ENCODE measurements around the gene PTPRN2.
"Not testable (repeated sequence)": the region's sequence is repeated elsewhere in the genome, so short reads cannot be mapped to it uniquely, and the experiment has no call there.

DNA sequence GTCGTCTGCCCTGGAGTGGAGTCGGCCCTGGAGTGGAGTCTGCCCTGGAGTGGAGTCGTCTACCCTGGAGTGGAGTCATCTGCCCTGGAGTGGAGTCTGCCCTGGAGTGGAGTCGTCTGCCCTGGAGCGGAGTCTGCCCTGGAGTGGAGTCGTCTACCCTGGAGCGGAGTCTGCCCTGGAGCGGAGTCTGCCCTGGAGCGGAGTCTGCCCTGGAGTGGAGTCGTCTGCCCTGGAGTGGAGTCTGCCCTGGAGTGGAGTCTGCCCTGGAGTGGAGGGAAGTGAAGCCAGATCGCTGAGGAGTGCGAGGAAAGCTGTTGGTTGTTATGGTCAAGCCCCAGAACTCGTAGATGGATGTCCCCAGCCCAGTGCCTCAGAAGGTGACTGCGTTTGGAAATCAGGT is 63.3 kb downstream of the PTPRN2 start:
- TF ChIP-seq POLR2A (IDR thresholded peaks at IDR 0.05; ENCODE audit: low read depth, low read length); POLR2AphosphoS5 (IDR thresholded peaks at IDR 0.05; ENCODE audit: insufficient read depth, low read depth, low read length); EZH2 (IDR thresholded peaks at IDR 0.05; ENCODE audit: borderline replicate concordance, low read depth, low read length, severe bottlenecking); GATA2 (IDR thresholded peaks at IDR 0.05; ENCODE audit: insufficient read depth, insufficient read length, low read depth, low read length); JUN (IDR thresholded peaks at IDR 0.05; ENCODE audit: borderline replicate concordance, insufficient read depth, insufficient read length, low read depth); FOS (IDR thresholded peaks at IDR 0.05; ENCODE audit: borderline replicate concordance, insufficient read depth, low read length); MYC (IDR thresholded peaks at IDR 0.05; ENCODE audit: low read depth, low read length): not testable (repeated sequence)
- TF ChIP-seq, protein P1, sequence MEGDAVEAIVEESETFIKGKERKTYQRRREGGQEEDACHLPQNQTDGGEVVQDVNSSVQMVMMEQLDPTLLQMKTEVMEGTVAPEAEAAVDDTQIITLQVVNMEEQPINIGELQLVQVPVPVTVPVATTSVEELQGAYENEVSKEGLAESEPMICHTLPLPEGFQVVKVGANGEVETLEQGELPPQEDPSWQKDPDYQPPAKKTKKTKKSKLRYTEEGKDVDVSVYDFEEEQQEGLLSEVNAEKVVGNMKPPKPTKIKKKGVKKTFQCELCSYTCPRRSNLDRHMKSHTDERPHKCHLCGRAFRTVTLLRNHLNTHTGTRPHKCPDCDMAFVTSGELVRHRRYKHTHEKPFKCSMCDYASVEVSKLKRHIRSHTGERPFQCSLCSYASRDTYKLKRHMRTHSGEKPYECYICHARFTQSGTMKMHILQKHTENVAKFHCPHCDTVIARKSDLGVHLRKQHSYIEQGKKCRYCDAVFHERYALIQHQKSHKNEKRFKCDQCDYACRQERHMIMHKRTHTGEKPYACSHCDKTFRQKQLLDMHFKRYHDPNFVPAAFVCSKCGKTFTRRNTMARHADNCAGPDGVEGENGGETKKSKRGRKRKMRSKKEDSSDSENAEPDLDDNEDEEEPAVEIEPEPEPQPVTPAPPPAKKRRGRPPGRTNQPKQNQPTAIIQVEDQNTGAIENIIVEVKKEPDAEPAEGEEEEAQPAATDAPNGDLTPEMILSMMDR (IDR thresholded peaks at IDR 0.05; ENCODE audit: extremely low read depth in 1 of 2, insufficient read depth in 1 of 2, low read depth in 1 of 2, low read length in 2 of 2) = not testable (repeated sequence)
- TF ChIP-seq, protein P2, sequence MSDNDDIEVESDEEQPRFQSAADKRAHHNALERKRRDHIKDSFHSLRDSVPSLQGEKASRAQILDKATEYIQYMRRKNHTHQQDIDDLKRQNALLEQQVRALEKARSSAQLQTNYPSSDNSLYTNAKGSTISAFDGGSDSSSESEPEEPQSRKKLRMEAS (IDR thresholded peaks at IDR 0.05; ENCODE audit: insufficient read depth, insufficient read length) = not testable (repeated sequence)

Data from endothelial cell of umbilical vein (primary cell).